Activated CD4-positive, alpha-beta T cell treated with anti-CD3 and anti-CD28 coated beads for 4 hours (primary cell): ENCODE results near the gene SLC1A2.
A peak's percentile ranks its signal among the peaks of the same experiment; 100 is the strongest.

Source experiments
- DNase-seq, 2 donors: peaks; one replicate each; pipeline ENCODE4 v3.0.0-alpha.2; 2020

The SLC1A2 gene

DNA sequence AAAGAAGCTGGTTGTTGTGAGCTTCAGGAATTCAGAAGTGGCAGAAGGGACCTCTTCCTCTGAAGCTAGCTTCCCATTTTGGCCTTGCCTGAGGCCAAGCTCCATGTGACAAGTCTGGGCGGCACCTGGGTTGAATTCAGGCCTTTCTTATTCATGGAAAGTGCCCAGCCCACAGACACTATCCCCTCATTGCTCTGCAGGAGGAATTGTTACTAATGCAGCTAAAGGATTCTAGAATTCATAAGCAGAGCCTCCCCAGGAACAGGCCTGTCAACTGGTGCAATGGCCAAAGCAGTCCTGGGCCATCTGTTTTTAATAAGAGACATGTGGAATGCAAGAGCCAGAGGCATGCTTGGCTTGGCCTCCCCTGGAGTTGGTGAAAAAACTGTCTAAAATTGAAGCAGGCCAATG lies 71.4 kb downstream of the SLC1A2 start:
- DNase-seq = no peak

DNA sequence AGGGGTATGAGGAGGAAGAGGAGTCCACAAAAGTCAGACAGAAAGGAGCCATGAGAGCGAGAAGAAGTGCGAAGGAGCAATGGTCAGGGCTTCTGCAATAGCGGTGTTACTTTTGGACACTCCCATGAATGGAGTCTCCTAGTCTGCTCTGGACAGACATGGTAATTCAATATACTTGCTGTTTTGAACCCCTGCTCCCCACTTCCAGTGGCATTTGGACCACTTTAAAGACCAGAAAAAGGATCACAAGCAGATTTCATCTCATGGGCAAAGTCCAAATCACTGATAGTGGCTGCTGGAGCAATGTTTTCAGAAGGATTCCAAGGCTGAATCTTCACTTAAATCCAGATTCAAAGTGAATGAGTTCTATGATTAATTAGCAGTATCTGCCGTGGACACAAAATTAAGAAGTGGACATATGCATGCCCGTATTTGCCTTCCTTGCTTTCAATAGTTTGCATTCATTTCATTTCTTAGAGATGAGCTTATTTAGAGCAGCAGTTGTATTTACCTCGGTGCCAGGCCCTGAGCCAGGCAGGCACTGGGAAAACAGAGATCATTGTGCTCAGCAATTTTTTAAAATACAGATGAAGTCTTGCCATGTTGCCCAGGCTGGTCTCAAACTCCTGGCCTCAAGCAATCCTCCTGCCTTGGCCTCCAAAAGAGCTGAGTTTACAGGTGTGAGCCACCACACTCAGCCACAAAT lies 72.0 kb downstream of the SLC1A2 start:
- DNase-seq = no peak

DNA sequence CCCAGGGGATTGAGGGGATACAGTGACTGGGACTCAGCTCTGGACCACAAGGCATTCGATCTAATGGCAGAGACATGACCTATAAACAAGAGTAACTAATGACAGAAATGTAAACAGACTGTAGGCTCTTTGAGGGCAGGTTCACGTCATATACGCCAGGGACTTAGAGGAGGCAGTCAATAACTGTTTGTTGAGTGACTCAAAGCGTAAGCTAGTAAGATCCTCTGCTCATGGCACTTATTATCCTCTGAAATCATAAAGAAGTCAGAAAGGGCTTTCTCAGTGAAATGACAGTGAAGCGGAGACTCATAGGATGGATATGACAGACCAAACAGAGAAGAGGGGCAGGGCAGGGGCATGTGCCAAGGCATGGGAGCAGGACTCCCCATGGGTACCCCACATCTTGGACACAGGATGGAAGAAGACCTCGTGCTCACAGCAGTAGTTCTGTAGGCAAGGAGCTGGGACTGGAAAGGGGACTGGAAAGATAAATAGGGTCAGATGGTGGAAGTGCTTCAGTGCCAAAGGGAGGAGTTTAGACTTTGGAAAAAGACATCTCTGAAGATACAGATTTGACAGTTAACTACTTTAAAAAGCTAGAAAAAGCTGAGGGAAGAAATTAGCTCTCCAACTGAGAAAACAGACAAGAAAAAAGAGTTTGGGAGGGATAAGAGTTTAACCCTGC lies 72.7 kb downstream of the SLC1A2 start:
- no peak for DNase-seq

DNA sequence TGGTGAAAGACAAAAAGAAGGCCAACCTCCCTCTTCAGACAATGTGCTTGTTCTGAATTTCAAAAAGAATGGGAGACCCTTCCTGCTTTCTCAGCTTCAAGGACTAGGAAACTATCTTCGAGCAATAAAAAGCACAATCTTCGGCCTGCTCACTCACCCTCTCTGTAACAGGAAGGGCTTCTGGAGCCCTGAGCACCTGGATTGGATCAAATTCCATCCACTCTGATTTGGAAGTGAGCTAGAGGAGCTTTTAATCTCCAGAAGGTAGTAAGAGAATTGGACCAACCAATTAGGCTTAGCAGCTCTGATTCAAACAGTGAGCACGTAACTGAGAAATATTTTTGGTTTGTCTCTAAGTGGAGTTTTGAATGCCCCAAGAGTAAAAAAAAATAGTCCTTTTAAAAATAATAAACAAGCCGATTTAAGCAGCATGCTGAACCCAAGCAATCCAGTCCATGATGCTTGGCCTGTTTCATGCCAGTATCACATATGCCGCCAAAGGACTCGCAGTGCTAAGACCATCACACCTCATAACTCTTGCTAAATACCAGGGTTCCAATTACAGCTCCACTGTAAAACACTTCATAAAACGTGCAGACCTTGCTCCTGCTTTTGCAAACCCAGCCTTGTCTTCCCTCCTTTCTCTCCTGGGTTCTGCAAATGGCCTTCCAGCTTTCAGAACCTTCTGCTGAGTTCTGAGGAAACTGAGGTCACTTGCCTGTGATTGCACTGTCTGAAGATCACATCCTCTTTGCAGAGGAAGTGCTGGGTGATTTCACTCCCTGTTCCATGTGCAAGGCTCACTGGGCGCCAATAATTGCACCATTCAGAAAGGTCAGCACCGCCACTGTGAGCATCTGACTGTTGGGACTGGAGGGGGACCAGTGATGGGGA lies 74.4 kb downstream of the SLC1A2 start:
- no peak for DNase-seq

DNA sequence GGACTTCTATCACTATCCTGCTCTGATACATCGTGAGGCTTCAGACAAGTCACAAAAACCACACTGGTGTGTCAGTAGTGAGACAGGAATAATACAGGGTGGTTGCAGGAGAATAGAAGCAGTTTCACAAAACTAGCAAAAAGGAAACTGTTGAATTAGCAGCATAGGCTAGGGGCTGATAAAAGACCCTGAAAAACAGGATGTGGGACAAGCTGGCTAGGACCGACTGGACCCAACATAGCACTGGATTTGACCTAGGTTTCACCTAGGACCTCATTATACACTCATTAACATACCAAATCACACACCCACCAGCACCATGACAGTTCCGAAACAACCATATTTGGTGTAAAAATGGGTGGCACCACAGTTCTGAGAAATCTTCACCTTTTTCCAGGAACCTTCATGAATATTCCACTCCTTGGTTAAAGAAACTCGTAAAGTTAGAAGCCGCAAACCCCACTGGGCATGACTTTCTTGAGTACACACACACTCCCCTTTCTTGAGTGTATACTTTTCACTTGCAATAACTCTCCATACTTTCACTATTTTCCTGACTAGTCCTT lies 76.2 kb downstream of the SLC1A2 start:
- peak; percentile 31 to 43 for DNase-seq

DNA sequence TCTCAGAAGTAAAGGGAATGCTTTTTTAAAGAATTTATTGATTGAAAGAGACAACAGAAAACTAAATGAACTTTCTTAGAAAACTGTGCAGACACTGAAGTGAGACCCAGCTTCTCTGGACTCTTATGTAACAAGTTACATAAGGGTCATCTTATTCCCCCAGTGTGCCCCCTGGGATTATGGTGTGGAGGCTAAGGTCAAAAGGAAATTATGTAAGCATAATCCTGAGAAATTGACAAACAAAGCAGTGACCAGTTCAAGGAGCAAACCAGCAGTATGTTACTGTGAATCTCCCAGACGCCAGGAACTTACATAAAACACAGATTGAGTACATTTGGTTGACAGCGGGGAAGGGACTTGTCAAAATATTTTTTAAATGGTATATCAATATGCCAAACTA lies 78.6 kb downstream of the SLC1A2 start:
- DNase-seq = no peak

DNA sequence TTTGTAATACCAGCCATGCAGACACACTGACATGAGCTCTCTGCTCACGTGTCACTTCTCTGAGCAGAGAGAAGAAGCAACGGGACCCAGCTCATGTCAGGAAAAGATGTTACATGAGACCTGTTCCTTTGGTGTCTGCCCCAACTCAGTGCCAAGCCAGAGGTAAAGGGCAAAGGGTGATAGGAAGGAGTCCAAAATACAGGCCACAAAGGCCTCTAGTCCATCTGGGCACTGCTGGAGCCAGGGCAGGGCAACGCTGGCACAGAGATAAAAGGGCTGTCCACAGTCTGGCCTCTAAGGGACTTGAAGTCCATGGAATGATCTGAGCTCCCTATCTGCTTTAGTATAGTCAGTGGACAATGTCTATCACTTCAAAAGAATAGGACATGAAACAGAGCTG lies 79.3 kb downstream of the SLC1A2 start:
- DNase-seq = no peak

DNA sequence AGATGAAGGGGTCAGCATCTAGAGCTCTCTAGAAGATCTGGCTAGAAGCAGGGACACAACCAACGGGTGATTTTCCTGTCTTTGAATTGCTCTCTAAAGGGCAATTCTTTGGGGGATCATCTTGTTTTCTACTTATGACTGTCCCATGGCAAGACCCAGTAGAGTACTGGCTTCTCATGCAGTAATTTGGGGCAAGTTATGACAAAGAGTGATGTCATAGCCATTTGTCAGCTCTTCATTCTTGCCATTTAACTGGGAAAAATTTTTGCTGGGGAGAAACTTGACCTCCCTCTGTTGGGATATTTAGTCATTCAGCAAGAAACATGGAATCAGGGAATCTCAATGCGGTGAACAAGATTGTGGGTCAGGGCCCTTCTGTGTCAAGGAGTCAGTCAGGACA lies 80.4 kb downstream of the SLC1A2 start:
- DNase-seq = no peak

DNA sequence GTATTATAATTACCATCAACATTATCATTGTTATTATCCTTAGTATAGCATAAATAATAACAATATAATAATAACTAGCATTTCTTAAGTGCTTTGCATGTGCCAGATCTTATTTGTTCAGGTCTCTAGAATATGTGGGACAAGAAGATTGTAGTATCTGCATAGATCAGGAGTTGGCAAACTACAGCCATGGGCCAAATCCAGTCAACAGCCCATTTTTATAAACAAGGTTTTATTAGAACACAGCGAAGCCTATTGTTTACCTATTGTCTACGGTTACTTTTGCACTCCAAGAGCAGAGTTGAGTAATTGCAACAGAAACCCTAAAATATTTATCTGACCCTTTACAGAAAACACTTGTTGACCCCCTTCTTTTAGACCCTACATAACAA lies 81.4 kb downstream of the SLC1A2 start:
- no peak for DNase-seq

DNA sequence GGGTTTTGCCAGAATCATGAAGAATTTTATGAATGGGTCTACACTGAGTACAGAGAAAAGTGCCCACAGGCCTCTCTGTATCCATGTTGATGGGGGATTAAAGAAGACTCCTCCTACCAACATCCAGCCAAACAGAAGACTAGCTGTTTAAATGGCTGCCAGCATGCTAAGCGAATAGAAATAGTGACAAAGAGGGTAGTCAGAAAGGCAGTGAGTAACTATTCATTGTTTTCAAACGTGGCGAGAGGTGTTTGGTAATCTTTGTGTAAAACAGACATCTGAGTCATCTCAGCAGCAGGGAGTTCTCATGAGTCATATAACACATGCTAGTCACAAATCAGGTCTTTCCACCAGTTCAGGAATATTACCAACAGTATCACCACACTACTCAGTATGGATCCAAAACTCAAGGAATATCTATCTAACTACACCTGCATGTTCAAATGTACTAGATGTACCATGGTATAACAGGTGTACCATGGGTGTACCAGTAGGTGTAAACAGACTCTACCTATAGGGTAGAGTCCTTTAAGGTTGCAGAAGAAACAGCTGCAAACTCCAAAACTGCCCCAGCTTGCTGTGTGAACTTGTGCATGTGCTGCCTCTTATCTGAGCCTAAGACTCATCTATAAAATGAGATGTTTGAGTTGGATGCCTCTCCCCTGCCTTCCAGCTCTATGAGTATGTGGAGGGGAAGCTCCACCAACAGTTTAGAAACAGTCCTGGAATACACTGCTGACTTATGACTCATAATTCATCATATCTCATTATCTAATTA lies 82.0 kb downstream of the SLC1A2 start:
- no peak for DNase-seq

DNA sequence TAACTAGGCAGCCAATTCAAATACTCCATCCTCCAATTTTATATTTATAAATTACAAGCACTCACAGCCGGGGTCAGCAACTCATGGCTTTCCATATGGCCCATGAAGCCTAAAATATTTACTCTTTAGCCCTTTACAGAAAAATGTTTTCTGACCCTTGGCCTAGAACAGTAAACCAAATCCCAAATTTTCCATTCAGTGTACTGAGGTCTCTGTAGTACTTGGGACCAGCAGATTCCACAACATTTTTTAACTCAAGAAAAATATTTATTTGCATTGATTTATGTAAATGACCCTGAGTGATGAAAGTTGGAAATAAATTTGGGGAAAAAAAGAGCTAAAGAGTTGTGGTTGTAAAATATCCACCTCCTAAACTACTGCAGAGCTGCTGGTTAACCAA lies 82.6 kb downstream of the SLC1A2 start:
- DNase-seq = no peak

DNA sequence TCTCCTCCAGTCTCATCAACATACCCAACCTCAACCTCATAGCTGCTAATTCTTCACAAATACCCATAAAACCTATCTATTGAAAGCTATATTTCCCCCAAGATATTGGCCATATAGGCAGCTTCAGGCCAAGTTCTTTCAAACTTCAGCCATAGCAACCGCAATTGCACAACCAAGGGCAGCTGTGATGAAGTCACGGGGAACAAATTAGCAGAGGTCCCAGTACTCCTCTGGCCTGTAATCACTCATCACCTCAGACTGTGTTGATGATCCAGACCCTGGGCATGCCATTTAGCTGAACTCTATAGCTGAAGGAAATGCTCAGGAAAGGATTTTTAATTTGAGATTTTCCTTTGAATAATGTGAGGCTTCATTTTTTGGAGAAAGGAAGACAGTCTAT lies 84.1 kb downstream of the SLC1A2 start:
- no peak for DNase-seq

DNA sequence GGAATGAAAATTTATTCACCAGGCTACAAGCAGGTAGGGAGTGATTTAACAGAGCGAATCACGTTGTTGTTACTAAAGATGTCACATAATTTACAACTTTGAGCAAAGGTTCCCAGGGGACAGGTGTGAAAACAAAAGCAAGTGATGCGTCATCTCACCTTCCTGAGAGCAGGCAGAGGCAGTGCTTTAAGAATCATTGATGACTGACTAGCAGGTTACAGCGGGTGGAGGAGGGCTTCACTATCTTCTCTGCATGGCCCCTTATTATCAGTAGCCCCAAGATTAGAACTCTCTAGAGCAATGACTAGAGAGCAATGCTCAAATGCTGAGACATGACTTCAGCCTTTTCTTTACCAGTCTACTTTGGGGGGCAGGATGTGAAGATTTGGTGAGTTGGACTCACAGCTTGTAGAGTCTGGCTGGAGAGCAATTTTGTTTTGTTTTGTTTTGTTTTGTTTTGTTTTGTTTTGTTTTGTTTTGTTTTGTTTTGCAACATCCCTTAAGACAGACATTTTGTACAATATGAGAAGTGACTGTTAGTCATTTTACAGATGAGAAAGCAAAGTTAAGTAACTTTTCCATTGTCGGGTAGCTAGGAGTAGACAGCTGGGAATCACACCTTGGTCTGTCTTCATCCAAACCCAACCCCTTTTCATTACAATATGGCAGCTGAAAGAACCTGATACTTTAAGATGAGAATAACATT lies 84.8 kb downstream of the SLC1A2 start:
- DNase-seq = peak in 1 of 2 donors; percentile 9

DNA sequence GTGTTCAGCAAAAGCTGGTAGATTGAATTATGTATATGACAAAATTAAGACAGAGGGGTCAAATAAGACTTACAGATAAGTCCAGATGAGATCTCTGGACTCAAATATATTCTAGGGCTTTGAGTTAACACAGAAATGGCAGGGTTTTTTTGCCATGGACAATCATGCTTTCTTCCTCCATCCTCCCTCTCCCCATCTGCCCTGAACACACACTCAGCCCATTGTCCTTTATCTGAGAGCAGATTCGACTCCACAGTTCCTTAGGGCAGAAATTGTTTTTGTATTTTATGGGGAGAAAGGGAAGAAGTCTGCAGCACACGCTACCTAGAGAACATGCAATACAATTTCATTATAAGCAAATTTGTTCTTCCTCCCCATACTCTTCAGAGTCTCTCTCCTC lies 86.8 kb downstream of the SLC1A2 start:
- DNase-seq = no peak

DNA sequence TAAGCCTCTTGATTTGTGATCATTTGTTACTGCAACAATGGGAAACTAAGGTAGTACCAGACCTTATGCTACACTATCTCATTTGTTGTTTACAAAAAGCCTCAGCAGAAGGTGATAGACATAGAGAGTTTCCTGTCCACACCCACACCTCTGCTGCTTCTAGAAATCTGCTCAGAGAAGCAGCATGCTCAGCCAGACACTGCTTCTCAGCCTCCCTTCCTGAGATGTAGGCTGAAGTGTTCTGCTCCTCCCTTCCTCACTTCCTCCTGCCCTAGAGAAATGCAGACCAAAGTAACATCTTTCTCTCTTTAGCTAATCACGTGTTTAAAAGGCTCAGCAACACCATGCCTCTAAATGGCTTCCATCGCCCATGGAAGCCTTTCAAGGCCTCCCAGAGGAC lies 88.4 kb downstream of the SLC1A2 start:
- peak; percentile 45 to 49 for DNase-seq

DNA sequence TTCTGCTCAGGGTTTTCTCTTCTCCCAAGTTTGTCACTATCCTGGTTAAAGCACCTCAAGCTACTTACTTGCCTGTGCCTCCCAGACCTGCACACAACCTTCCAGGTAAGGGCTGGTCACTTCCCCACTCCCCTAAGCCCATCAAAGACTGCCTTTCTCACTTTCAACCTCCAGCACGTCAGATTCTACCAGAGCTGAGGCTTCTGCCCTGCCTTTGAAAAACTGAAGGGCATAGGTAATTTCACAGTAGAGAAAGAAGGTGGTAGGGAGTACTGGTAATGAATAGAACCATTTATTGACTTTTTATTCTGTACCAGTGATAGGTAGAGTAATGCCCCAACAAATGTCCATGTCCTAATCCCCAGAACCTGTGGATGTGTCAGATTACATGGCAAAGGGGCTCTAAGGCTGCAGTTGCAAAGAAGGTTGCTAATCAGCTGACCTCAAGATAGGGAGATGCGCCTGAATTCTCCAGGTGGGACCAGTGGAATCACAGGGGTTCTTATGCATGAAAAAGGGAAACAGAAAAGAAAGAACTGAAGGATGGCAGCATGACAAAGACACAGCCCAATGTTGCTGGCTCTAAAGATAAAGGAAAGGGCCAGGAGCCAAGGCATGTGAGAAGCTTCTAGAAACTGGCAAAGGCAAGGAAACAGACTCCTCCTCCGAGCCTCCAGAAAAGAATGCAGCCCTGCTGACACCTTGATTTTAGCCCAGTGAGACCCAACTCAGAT lies 89.0 kb downstream of the SLC1A2 start:
- no peak for DNase-seq

DNA sequence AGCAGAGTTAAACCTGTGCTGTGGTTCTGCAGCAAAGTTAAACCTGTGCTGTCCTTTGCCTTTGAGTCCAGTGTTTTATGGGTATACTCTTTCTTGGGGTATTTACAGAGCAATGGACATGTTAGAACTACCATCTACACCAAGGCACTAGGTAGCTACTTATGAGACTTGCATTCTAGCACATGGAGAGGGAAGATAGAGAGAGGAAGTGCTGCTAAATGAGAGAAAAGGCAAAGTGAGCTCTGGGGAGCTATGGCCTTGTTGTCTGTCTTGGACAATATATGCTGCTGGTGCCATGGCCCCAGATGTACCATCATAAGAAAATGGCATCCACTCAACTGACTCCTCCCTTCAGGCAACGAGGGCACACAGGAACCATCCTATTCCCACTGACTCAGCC lies 91.5 kb downstream of the SLC1A2 start:
- DNase-seq = no peak

DNA sequence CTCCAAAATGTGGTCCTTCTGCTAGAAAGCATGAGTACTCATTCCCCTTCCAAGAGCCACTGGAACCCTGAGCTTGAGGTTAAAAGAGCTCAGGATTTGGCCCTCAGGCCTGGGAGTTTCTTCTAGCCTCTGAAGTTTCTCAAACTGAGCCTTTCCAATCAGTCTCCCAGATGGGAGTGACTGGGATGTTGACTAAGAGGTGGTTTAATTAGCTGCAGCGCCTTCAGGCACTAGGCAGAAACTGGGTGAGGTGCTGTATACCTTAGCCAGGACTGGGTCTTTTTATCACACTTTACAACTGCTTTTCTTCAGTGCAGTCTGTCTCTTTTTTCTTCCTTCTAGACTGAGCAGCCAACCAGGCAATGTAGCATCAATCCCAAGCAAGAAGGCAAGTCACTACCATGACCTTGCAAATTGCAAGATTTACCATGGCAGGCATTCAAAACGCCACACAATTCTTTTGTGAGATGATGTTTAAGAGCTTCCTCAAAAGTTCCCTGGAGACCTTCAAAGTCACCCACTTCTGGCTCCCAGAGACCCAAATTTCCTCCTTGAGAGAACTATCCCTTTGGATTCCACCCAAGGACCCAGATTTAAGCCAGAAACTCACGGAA lies 93.0 kb downstream of the SLC1A2 start:
- no peak for DNase-seq

DNA sequence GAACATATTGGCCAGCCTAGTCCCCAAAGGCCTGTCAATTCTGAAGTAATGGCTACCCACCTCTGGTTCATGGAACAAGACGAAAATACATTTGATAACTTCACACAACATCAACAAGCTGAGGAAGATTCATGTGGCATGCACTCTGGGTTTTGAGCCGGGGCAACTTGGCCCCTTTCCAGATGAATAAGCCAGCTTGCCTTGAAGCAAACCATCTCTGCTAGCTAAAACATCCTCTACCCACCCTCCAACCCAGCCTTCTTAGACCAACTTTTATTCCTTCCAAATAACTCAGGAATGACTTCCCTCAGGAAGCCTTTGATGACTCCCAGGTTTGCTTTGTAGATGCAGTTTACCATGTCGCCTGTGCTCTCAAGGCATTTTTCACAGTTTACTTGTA lies 94.4 kb downstream of the SLC1A2 start:
- DNase-seq = no peak

DNA sequence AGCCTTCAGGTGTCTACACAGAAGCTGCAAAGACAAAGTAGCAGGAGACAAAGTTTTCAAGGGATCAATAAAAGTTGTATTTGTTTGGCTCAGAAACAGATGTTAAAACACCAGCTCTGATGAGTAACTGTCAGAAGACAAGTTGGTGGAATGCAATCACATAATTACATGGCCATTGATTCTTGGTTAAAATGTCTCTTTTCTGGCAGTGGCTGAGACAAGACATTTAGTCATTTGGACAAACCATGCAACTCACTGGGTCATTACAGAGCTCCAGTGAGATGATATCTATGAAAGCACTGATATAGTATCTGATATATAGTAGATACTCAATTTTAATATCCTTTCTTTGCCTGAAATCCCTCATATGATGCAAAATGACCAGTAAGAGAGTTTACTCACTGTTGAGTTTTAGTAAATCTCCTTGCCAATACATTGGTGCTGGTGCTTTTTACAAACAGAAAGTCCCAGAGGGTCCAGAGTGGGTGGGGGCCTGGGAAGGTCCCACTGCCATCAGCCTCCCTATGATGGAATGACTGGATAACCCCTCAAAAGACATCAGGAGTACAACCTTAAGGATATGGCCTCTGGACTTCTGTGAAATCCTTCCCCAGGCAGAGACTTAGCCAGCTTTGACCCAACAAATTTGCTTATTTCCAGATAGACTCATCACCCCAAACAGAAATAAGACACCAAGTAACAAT lies 95.0 kb downstream of the SLC1A2 start:
- DNase-seq = no peak
